NCI-H1694 (cell line): Measurements from ENCODE around the gene VAV1.
"Not testable (repeated sequence)": the region's sequence is repeated elsewhere in the genome, so short reads cannot be mapped to it uniquely, and the experiment has no call there.

Experiments used
- DNase-seq: peaks from one replicate; lab custom pipeline; 2025; lab: John Stamatoyannopoulos, UW

VAV1 gene

GRCh38 chr19:6819323-6819722 lies 46.8 kb downstream of the VAV1 start:
- no peak for DNase-seq

- DNase-seq = no peak
Measured at GRCh38 chr19:6820237-6820636, 47.7 kb downstream of the VAV1 start.

GRCh38 chr19:6821639-6822310 lies 49.3 kb downstream of the VAV1 start:
- DNase-seq = no peak

GRCh38 chr19:6822311-6822670 lies 49.8 kb downstream of the VAV1 start:
- no peak for DNase-seq

GRCh38 chr19:6825076-6825774 lies 52.7 kb downstream of the VAV1 start:
- no peak for DNase-seq

- no peak for DNase-seq
Measured at GRCh38 chr19:6826281-6826920, 53.9 kb downstream of the VAV1 start.

- DNase-seq = no peak
Measured at GRCh38 chr19:6828306-6828697, 55.8 kb downstream of the VAV1 start.

- DNase-seq = no peak
Measured at GRCh38 chr19:6828698-6829633, 56.5 kb downstream of the VAV1 start.

- DNase-seq = not testable (repeated sequence)
Measured at GRCh38 chr19:6829829-6830228, 57.3 kb downstream of the VAV1 start.

- not testable (repeated sequence) for DNase-seq
Measured at GRCh38 chr19:6831084-6831483, 58.6 kb downstream of the VAV1 start.

- DNase-seq = no peak
Measured at GRCh38 chr19:6832412-6832811, 59.9 kb downstream of the VAV1 start.

- DNase-seq = no peak
Measured at GRCh38 chr19:6833166-6833790, 60.8 kb downstream of the VAV1 start.

GRCh38 chr19:6834433-6834832 lies 61.9 kb downstream of the VAV1 start:
- DNase-seq = no peak

- no peak for DNase-seq
Measured at GRCh38 chr19:6835501-6835900, 63.0 kb downstream of the VAV1 start.

GRCh38 chr19:6837525-6837924 lies 65.0 kb downstream of the VAV1 start:
- DNase-seq = no peak

- no peak for DNase-seq
Measured at GRCh38 chr19:6838062-6838655, 65.7 kb downstream of the VAV1 start.

GRCh38 chr19:6842871-6843607 lies 70.5 kb downstream of the VAV1 start:
- no peak for DNase-seq

GRCh38 chr19:6847828-6848200 lies 75.3 kb downstream of the VAV1 start:
- no peak for DNase-seq

- no peak for DNase-seq
Measured at GRCh38 chr19:6848986-6849385, 76.5 kb downstream of the VAV1 start.

- DNase-seq = no peak
Measured at GRCh38 chr19:6849876-6850275, 77.4 kb downstream of the VAV1 start.

GRCh38 chr19:6851359-6851758 lies 78.9 kb downstream of the VAV1 start:
- no peak for DNase-seq
